Progenitor cell of endocrine pancreas (in vitro differentiated cells): ENCODE data around the gene URM1. TPM values are rescaled to one million over a fixed set of nuclear protein-coding genes. Genes with fewer than 3 reads are reported as not detected.
"Not testable (repeated sequence)": the region's sequence is repeated elsewhere in the genome, so short reads cannot be mapped to it uniquely, and the experiment has no call there.

ENCODE experiments used
- DNase-seq: peaks from one replicate; pipeline ENCODE4 v3.0.0; 2021; ENCODE audit warnings: low spot score; ENCODE audit not compliant: unreplicated experiment
- H3K27ac Mint-ChIP-seq: 2 replicates; pipeline ENCODE4 v1.8.0; 2021; ENCODE audit warnings: mild to moderate bottlenecking, moderate library complexity, mixed read lengths
- H3K27me3 Mint-ChIP-seq: 2 replicates; pipeline ENCODE4 v1.8.0; 2021; ENCODE audit warnings: mixed read lengths
- H3K36me3 Mint-ChIP-seq: 2 replicates; pipeline ENCODE4 v1.8.0; 2022; ENCODE audit warnings: mixed read lengths; ENCODE audit not compliant: insufficient read depth
- H3K4me1 Mint-ChIP-seq: 2 replicates; pipeline ENCODE4 v1.8.0; 2021; ENCODE audit warnings: low read depth, mixed read lengths
- H3K4me3 Mint-ChIP-seq: 2 replicates; pipeline ENCODE4 v1.8.0; 2021; ENCODE audit warnings: low read depth, mild to moderate bottlenecking, moderate library complexity, mixed read lengths
- H3K9me3 Mint-ChIP-seq: 2 replicates; pipeline ENCODE4 v1.8.0; 2021; ENCODE audit warnings: low read depth, mixed read lengths
- total RNA-seq: library from RNA; stranded (reverse); gene quantifications from 2 replicates; pipeline ENCODE4 v1.2.1, GENCODE V29; 2021
- TF ChIP-seq, protein P1 (sequence below): fragments of 200-600 bp; sonication (generic); IDR thresholded peaks from one replicate; pipeline ENCODE4 v1.5.0; 2021; ENCODE audit warnings: antibody characterized with exemption, mild to moderate bottlenecking; ENCODE audit not compliant: unreplicated experiment

Gene URM1
- total RNA-seq, 1 donor from 2014 or later, result 54.4 TPM

DNA sequence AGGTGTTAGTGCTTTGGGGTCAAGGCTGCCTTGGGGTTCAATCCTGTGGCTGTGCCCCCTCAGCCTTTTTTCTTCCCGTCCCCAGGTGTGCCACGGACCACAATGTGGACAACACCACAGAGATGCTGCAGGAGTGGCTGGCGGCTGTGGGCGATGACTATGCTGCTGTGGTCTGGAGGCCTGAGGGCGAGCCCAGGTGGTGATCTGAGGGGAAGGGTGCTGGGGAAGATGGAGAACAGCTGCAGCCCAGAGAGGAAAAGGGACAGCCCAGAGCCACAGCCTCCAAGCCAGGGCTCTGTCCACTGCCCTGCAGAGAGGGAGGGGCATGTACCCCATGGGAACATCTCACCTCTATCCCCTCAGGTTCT lies 51.6 kb downstream of the URM1 start:
- TF ChIP-seq, protein P1, sequence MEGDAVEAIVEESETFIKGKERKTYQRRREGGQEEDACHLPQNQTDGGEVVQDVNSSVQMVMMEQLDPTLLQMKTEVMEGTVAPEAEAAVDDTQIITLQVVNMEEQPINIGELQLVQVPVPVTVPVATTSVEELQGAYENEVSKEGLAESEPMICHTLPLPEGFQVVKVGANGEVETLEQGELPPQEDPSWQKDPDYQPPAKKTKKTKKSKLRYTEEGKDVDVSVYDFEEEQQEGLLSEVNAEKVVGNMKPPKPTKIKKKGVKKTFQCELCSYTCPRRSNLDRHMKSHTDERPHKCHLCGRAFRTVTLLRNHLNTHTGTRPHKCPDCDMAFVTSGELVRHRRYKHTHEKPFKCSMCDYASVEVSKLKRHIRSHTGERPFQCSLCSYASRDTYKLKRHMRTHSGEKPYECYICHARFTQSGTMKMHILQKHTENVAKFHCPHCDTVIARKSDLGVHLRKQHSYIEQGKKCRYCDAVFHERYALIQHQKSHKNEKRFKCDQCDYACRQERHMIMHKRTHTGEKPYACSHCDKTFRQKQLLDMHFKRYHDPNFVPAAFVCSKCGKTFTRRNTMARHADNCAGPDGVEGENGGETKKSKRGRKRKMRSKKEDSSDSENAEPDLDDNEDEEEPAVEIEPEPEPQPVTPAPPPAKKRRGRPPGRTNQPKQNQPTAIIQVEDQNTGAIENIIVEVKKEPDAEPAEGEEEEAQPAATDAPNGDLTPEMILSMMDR, result no peak
- Mint-ChIP-seq H3K4me1 (no peaks in the 10 kb centered on the region), H3K36me3 (no peaks in the 10 kb centered on the region), H3K27me3 (peaks cover 14% of the 10 kb centered on the region), H3K27ac (no peak overlapping the region), H3K9me3 (no peaks in the 10 kb centered on the region), H3K4me3 (peak overlapping the region; percentile 55)
- DNase-seq, result no peak

DNA sequence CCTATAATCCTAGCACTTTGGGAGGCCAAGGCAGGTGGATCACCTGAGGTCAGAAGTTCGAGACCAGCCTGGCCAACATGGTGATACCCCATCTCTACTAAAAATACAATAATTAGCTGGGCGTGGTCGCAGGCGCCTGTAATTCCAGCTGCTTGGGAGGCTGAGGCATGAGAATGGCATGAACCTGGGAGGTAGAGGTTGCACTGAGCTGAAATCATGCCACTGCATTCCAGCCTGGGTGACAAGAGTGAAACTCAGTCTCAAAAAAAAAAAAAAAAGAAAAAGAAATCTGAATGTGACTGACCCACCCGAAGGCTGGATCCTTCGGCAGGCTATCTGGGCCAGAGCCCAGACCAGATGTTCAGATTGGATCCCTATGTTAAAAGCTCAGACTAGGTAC lies 52.2 kb downstream of the URM1 start:
- H3K27me3 Mint-ChIP-seq, result peaks cover 14% of the 10 kb centered on the region
- not testable (repeated sequence) for H3K4me1 Mint-ChIP-seq, H3K27ac Mint-ChIP-seq, H3K4me3 Mint-ChIP-seq, H3K36me3 Mint-ChIP-seq, DNase-seq, H3K9me3 Mint-ChIP-seq

DNA sequence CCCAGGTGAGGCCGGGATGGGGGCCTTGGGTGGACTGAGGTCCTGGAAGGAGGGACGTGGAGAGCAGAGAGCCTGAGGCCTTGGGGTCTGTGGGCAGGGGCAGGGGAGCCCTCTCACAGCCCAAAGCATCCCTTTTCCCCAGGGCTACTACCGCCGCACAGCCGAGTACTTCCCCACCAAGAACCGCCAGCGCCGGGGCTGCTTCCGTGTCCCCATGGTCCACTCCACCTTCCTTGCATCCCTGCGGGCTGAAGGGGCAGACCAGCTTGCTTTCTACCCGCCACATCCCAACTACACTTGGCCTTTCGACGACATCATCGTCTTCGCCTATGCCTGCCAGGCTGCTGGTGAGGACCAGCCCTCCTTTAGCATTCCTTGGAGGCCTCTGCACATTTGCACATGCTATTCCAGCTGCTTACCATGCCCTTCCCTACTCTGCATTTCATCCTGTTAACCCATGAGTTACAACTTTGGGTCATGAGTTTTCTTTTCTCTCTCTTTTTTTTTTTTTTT lies 53.1 kb downstream of the URM1 start:
- Mint-ChIP-seq H3K27me3 (peaks cover 7% of the 10 kb centered on the region), H3K9me3 (no peaks in the 10 kb centered on the region), H3K4me1 (no peaks in the 10 kb centered on the region), H3K36me3 (no peaks in the 10 kb centered on the region), H3K4me3 (no peak overlapping the region), H3K27ac (no peak overlapping the region)
- TF ChIP-seq, protein P1, result no peak
- no peak for DNase-seq

DNA sequence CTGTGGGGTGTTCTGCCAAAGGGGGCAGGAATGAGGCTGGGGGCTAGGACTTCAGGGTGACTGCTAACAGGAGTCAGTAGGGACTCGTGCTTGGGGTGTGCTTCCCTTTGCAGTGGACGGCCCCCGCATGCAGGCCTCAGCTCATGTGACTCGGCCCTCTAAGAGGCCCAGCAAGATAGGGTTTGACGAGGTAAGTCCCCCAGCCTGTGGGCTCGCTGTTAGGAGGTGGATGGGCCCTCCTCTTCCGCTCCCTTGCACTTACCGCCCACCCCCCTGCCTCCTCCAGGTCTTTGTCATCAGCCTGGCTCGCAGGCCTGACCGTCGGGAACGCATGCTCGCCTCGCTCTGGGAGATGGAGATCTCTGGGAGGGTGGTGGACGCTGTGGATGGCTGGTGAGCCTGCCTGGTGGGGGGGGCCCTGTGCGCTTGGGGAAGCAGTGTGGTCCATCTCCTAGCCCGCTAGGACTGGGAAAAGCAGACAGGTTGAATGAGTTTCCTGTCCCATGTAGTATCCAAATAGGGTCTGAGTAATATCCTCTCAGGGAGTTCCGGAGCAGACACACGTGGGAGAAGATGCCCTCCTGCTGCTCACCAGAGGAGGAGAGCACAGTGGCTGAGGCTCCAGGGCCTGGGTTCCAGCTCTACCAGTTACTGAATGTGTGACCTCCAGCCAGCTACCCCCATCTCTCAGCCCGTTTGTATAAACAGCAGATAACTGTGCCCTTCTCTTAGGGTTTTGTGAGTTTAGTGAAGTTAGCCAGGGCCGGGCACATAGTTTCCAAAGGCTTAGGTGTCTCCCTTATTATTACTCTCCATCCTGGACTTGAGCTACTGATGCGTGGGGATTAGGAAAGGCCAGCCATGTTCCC lies 57.7 kb downstream of the URM1 start:
- Mint-ChIP-seq H3K27ac (no peak overlapping the region), H3K27me3 (no peaks in the 10 kb centered on the region), H3K9me3 (no peaks in the 10 kb centered on the region), H3K36me3 (no peaks in the 10 kb centered on the region), H3K4me3 (no peak overlapping the region), H3K4me1 (no peaks in the 10 kb centered on the region)
- TF ChIP-seq, protein P1, result no peak
- no peak for DNase-seq

DNA sequence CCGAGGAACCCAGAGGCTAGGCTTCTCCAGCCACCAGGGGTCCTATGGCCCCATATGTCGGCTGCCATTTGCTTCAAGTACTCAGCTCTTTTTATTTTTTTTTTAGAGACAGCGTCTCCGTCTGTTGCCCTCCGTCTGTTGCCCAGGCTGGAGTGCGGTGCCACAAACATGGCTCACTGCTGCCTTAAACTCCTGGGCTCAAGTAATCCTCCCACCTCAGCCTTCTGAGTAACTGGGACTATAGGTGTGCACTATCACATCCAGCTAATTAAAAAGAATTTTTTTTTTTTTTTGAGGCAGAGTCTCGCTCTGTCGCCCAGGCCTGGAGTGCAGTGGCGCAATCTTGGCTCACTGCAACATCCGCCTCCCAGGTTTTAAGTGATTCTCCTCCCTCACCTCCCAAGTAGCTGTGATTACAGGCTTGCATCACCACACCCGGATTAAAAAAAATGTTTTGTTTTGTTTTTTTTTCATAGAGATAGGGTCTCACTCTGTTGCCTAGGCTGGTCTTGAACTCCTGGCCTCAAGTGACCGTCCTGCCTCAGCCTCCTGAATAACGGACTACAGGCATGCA lies 58.4 kb downstream of the URM1 start:
- Mint-ChIP-seq H3K27me3 (no peaks in the 10 kb centered on the region), H3K4me1 (no peaks in the 10 kb centered on the region), H3K4me3 (no peak overlapping the region), H3K36me3 (no peaks in the 10 kb centered on the region), H3K27ac (no peak overlapping the region), H3K9me3 (no peaks in the 10 kb centered on the region)
- no peak for DNase-seq
- TF ChIP-seq, protein P1, result no peak
